Measurements from ENCODE around the gene KIAA1328.

The KIAA1328 gene

DNA sequence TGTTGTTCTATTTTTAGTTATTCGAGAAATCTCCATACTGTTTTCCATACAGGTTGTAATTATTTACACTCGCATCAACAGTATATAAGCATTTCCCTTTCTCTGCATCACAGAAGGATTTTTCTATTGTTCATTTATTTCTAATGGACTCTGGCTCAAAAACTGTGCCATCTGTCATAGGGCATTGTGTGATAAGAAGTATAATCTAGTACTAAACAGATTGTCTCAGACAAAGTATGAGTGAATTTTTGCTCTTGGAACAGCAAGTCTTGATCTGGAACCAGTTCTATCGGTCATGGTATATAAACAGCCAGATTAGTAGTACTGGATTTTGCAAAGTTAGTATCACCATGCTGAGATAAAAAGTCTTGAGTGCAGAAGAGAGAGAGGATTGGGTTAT, 145.8 kb downstream of the KIAA1328 start:
- FAIRE-seq = no peak

DNA sequence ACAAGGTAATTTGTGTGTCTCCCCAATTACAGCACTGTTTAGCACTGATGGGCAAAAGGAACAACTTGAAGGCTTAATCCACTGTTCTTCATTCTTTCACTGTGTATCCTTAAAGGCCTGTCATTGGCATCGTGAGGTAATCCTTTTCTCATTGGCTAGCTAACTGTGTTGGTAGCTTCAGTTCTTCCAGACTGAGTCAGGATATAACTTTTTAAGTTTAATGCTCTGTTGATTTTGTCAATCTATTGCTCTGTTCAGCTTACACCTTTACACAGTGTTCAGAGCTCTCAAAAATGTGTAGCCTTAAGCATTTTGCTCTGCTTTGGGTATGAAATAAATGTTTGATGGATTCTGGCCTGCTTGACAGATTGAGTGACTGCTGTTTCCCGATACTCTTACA, 148.2 kb downstream of the KIAA1328 start:
- no peak for FAIRE-seq

DNA sequence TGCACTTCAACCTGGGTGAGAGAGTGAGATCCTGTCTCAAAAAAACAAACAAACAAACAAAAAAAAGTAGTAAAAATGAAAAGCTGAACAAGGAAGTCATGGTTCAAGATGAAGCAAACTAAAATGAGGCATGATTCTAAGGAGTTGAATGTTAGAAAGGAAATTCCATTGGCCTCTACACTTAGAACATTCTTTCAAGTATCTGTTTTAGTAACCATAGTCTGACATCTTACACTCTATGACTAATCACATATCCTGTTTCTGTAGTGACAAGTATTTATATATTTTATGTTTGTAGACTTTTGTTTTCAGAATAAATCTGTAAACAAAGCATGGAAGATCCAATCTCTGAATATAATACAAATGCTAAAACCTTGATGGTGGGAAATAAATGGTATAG, 164.1 kb downstream of the KIAA1328 start:
- FAIRE-seq = no peak

- no peak for FAIRE-seq
Observed at GRCh38 chr18:37006742-37007141, 177.8 kb downstream of the KIAA1328 start.

- FAIRE-seq = no peak
Observed at GRCh38 chr18:37012452-37012851, 183.5 kb downstream of the KIAA1328 start.

DNA sequence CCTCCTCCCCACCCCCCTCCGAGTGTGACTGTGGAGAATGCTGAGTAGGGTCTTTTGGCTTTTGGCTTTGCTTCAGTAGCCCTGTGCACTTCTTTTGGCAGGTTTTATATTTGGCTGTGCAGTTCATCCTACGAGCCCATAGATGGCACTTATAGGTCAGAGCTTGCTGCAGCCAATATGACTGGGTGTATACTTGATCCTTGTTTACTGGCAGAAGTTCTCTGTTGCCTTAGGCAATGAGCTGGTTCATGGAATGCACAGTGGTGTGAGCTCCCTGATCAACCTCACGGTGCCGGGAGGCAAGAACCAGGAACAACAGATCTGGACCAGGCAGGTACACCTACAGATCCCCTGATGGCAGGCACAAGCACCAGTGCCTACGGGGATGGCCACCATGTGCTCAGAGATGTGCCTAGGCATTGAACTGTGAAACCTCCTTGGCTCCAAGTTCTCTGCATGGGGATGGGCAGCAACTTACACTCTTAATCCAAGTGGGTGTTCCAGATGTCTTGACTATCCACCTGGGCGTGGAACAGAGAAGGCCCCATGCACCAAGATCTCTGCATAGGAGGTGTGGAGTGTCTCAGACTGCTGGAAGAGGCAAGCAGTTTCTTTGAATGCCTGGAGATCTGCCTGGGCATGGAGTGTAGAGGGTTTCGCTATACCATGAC, 190.4 kb downstream of the KIAA1328 start:
- FAIRE-seq = no peak

DNA sequence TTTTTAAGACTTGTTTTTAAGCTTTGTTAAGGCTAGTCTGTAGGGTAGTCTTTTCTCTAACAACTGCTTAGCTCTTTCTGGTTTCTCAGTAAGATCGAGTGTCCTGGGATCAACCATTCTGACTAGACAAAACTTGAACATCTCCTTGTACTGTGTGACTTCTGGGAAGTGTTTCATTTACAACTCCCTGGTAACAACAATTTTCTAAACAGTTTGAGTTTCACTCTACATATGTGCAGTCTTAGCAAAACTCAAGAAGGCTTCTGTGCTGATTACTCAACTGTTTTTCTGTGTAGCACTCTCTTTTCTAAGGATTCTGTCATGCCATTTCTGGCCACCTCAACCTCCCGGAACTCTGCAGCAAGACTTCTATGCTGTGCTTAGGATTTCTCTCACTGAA, 204.5 kb downstream of the KIAA1328 start:
- no peak for FAIRE-seq

DNA sequence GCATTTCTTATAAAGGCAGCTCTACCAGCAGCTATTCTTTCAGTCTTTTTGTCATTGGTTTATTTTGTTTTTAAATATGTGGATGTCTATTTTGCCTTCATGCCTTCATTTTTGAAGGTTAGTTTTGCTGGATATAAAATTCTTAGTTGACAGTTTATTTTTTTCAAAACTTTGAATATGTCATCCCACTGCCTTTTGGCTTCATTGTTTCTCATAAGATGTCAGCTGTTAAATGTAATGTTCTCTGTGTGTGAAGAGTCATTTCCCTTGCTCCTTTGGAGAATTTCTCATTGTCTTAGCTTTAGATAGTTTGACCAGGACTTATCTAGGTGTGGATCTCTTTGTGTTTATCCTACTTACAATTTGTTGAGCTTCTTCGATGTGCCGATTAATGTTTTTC, 213.5 kb downstream of the KIAA1328 start:
- no peak for FAIRE-seq

GRCh38 chr18:37055137-37055802, 226.3 kb downstream of the KIAA1328 start:
- no peak for FAIRE-seq

- FAIRE-seq = no peak
Observed at GRCh38 chr18:37064187-37064586, 235.3 kb downstream of the KIAA1328 start.

DNA sequence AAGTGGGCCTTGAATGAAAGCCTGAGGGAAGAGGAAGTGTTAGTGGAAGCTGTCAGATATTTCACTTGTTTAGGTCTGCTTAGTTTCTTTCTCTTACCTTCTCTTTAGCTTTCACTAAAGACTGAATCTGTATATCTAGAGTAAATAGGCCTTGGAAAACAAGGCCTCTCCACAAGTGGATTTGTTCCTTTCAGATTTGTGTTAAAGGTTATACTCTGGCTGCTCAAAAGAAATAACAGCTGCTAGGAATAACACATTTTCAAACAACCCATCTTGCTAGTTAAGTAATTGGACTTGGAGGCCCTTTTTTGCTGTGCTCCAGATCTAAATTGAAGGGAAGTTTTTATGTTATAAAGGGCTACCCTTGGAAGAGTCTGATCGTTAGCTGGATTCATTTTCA, 236.3 kb downstream of the KIAA1328 start:
- no peak for FAIRE-seq

DNA sequence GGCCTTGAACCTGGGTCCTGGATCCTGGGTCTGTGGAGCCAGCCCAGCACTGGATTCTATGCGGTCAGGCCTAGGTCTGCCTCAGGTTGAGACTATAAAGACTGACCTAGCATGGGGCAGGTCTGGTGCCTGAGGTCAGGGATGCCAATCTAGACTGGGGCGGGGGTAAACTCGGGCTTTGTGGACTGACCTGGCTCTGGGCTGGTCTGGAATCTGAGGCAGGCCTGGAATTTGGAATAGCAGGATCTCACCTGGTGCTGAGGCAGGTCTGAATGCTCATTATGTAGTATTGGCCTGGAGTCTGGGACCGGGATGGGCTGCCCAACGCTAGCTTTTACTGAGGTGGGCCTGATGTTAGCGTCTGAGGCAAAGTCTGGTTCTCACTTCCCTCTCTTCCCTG, 256.0 kb downstream of the KIAA1328 start:
- FAIRE-seq = no peak

- FAIRE-seq = no peak
Observed at GRCh38 chr18:37085362-37085761, 256.4 kb downstream of the KIAA1328 start.

DNA sequence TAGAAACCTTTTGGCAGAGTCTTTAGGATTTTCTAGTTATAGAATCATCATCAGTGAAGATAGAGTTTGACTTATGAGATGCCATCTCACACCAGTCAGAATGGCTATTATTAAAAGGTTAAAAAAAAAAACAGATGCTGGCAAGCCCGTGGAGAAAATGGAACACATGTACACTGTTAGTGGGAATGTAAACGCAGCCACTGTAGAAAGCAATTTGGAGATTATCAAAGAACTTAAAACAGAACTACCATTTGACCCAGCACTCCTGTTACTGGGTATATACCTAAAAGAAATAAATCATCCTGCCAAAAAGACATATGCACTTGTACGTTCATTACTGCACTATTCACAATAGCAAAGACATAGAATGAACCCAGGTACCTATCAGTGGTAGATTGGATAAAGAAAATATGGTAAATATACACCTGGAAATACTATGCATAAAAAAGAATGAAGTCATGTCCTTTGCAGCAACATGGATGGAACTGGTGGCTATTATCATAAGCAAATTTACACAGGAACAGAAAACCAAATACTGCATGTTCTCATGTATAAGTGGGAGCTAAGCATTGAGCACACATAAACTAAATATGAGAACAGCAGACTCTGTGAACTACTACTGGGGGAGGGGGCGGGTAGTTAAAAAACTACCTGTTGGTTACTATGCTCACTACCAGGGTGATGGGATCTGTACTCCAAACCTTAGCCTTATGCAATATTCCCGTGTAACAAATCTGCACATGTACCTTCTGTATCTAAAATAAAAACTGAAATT, 279.0 kb downstream of the KIAA1328 start:
- FAIRE-seq = no peak

GRCh38 chr18:37122877-37123276, 293.9 kb downstream of the KIAA1328 start:
- FAIRE-seq = no peak

DNA sequence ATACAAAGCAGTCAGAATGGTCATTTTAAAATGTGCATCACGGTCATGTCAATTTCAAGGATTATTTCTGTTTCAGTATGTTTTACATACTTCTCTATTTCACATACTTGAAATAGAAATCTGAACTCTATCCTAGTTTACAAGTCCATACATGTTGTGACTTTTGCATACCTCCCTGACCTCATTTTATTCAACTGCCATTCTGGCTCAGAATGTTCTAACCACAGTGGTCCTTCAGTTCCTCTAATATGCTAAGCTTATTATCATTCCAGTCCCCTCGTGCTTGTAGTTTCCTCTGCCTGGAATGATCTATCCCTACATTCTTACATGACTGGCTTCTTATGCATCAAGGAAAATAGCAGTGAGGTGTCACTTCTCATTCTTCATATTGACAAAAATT, 295.6 kb downstream of the KIAA1328 start:
- FAIRE-seq = no peak

GRCh38 chr18:37135177-37135576, 306.2 kb downstream of the KIAA1328 start:
- FAIRE-seq = no peak

- no peak for FAIRE-seq
Observed at GRCh38 chr18:37138456-37138855, 309.5 kb downstream of the KIAA1328 start.

DNA sequence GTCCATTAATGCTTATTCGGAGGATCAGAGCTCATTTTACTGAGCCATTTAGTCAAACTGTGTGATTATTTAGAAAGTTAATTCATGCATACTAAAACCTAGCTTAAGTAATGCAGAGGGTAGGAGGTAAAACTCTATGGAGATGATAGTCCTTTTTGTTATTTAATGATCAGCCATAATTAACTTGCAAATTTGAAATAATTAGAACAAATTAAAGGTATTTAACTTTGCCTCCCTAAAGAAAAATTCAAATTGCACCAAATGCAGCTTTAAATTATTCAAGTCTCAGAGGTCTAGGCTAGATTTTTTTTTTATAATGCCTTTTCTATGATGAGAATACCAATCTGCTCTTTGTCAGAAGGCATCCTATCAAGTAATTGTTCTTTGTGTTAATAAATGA, 310.9 kb downstream of the KIAA1328 start:
- FAIRE-seq = no peak

DNA sequence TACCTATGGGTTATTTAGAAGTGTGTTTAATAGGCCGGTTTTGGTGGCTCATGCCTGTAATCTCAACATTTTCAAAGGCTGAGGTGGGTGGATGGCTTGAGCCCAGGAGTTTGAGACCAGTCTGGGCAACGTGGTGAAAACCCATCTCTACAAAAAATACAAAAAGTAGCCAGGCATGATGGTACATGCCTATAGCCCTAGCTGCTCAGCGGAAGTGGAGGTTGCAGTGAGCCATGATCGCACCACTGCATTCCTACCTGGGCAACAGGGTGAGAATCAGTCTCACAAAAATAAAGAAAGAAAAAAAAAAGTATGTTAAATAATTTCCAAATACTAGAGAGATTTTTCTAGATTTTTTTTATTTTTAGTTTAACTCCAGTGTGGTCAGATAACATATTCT, 316.0 kb downstream of the KIAA1328 start:
- FAIRE-seq = no peak

- FAIRE-seq = no peak
Observed at GRCh38 chr18:37156330-37156942, 327.5 kb downstream of the KIAA1328 start.

GRCh38 chr18:37160038-37160820, 331.3 kb downstream of the KIAA1328 start:
- FAIRE-seq = no peak

GRCh38 chr18:37161491-37161890, 332.6 kb downstream of the KIAA1328 start:
- no peak for FAIRE-seq
